ENCODE measurements around the gene FXYD2. TPM values are rescaled to one million over a fixed set of nuclear protein-coding genes. Genes with fewer than 3 reads are reported as not detected.

FXYD2 gene
- total RNA-seq, 1 donor from 2014 or later = not detected

DNA sequence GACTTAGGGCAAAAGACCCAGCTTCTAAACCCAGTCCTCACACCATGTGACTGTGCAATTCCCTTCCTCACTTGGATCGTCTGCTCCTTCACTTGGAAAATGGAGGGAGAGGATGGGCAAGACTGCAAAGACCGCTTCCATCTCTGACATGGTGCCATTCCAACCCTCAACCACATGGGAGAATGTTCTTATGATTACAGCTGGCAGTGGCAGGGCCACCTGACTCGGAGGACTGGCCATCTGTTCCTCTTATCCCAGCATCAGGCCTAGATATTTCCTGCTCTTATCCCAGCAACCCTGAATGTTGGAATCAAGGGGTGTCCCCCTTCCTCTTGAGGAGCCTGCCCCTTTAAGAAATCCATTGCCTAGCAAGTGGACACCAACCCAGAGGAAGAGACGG lies 42.9 kb downstream of the FXYD2 start:
- TF ChIP-seq EZH2 (IDR thresholded peaks at IDR 0.05; ENCODE audit: insufficient read depth, low read length) = no peak
- TF ChIP-seq, protein P1, sequence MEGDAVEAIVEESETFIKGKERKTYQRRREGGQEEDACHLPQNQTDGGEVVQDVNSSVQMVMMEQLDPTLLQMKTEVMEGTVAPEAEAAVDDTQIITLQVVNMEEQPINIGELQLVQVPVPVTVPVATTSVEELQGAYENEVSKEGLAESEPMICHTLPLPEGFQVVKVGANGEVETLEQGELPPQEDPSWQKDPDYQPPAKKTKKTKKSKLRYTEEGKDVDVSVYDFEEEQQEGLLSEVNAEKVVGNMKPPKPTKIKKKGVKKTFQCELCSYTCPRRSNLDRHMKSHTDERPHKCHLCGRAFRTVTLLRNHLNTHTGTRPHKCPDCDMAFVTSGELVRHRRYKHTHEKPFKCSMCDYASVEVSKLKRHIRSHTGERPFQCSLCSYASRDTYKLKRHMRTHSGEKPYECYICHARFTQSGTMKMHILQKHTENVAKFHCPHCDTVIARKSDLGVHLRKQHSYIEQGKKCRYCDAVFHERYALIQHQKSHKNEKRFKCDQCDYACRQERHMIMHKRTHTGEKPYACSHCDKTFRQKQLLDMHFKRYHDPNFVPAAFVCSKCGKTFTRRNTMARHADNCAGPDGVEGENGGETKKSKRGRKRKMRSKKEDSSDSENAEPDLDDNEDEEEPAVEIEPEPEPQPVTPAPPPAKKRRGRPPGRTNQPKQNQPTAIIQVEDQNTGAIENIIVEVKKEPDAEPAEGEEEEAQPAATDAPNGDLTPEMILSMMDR (IDR thresholded peaks at IDR 0.05; ENCODE audit: insufficient read depth, low read depth, low read length) = no peak
- no peaks in the 10 kb centered on the region for H3K36me3 Mint-ChIP-seq (ENCODE audit: low read depth, unreplicated experiment)
- H3K27ac Mint-ChIP-seq (ENCODE audit: unreplicated experiment) = no peak overlapping the region
- H3K4me1 ChIP-seq (ENCODE audit: insufficient read depth, low read length) = no peaks in the 10 kb centered on the region
- no peak for FAIRE-seq
- peaks cover 95% of the 10 kb centered on the region for H3K27me3 Mint-ChIP-seq (ENCODE audit: low read depth, unreplicated experiment)
- no peaks in the 10 kb centered on the region for H4K20me1 ChIP-seq (ENCODE audit: insufficient read depth, low read length)
- no peak overlapping the region for H3K4me2 ChIP-seq (ENCODE audit: low read length)
- H3K4me3 ChIP-seq (ENCODE audit: insufficient read depth, low read depth, low read length) = no peak overlapping the region
- H3K9ac ChIP-seq (ENCODE audit: low read length) = no peak overlapping the region
- H3K27me3 ChIP-seq (ENCODE audit: insufficient read depth, low read length) = peaks cover 41% of the 10 kb centered on the region
- no peaks in the 10 kb centered on the region for H3K36me3 ChIP-seq (ENCODE audit: insufficient read depth, low read length)
- peaks cover 2% of the 10 kb centered on the region for H3K4me1 Mint-ChIP-seq (ENCODE audit: low read depth, unreplicated experiment)
- H3K4me3 Mint-ChIP-seq (ENCODE audit: unreplicated experiment) = no peak overlapping the region
- no peak for DNase-seq (ENCODE audit: low read depth)
- no peak overlapping the region for H3K27ac ChIP-seq (ENCODE audit: low read depth, low read length)
- H2AFZ ChIP-seq (ENCODE audit: low read depth, low read length) = no peak overlapping the region
- no peaks in the 10 kb centered on the region for H3K9me3 ChIP-seq (ENCODE audit: insufficient read depth, low read depth, low read length)
- H3K9me3 Mint-ChIP-seq (ENCODE audit: unreplicated experiment) = peaks cover 3% of the 10 kb centered on the region
- H3K79me2 ChIP-seq (ENCODE audit: insufficient read depth, low read length) = no peaks in the 10 kb centered on the region

DNA sequence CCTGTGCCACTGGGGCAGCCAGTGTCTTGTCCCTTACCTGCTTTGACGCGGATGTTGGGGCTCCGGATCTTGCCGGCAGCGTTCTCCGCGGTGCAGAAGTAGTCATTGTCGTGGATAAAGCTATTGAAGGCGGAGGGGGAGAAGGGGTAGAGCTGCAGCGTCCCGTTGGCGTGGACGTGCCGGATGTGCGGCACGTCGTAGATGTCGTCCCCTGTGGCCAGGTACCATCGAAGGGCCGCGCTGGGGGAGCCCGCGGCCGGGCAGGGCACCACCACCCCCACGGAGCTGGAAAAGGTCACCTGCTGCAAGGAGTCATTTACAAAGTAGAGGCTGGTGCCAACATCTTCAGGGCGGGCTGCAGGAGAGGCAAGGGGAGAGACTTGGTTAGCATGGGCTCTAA lies 44.1 kb downstream of the FXYD2 start:
- no peaks in the 10 kb centered on the region for H3K4me1 ChIP-seq (ENCODE audit: insufficient read depth, low read length)
- FAIRE-seq = no peak
- no peak overlapping the region for H3K27ac ChIP-seq (ENCODE audit: low read depth, low read length)
- H3K9me3 ChIP-seq (ENCODE audit: insufficient read depth, low read depth, low read length) = no peaks in the 10 kb centered on the region
- Mint-ChIP-seq H3K36me3 (ENCODE audit: low read depth, unreplicated experiment) (no peaks in the 10 kb centered on the region), H3K4me1 (ENCODE audit: low read depth, unreplicated experiment) (no peaks in the 10 kb centered on the region), H3K27ac (ENCODE audit: unreplicated experiment) (no peak overlapping the region), H3K4me3 (ENCODE audit: unreplicated experiment) (no peak overlapping the region), H3K9me3 (ENCODE audit: unreplicated experiment) (peaks cover 3% of the 10 kb centered on the region), H3K27me3 (ENCODE audit: low read depth, unreplicated experiment) (peaks cover 95% of the 10 kb centered on the region)
- no peak for TF ChIP-seq EZH2 (IDR thresholded peaks at IDR 0.05; ENCODE audit: insufficient read depth, low read length)
- TF ChIP-seq, protein P1 (IDR thresholded peaks at IDR 0.05; ENCODE audit: insufficient read depth, low read depth, low read length) = no peak
- no peak for DNase-seq (ENCODE audit: low read depth)
- peaks cover 36% of the 10 kb centered on the region for H3K27me3 ChIP-seq (ENCODE audit: insufficient read depth, low read length)
- no peak overlapping the region for H3K9ac ChIP-seq (ENCODE audit: low read length)
- no peak overlapping the region for H2AFZ ChIP-seq (ENCODE audit: low read depth, low read length)
- H3K4me3 ChIP-seq (ENCODE audit: insufficient read depth, low read depth, low read length) = no peak overlapping the region
- H3K79me2 ChIP-seq (ENCODE audit: insufficient read depth, low read length) = no peaks in the 10 kb centered on the region
- no peaks in the 10 kb centered on the region for H4K20me1 ChIP-seq (ENCODE audit: insufficient read depth, low read length)
- no peaks in the 10 kb centered on the region for H3K36me3 ChIP-seq (ENCODE audit: insufficient read depth, low read length)
- H3K4me2 ChIP-seq (ENCODE audit: low read length) = no peak overlapping the region

DNA sequence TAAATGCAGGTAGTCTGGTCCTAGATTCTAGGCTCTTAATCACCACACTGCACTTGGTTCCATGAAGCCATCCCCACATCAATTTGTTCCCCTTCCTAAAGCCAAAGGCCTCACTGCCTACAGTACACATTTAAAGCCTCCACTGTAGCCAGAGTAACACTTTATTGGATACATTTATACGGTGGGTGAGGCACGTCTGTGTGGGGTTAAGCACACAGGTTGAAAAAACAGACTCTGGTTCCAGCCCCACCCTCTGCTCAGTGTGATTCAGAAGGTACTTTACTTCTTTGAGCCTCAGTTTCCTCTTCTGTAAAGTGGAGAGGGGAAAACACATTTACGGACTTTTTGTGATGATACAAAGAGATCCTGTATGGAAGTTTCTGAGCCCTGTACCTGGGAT lies 50.0 kb downstream of the FXYD2 start:
- no peak overlapping the region for H2AFZ ChIP-seq (ENCODE audit: low read depth, low read length)
- Mint-ChIP-seq H3K27me3 (ENCODE audit: low read depth, unreplicated experiment) (peaks cover 81% of the 10 kb centered on the region), H3K27ac (ENCODE audit: unreplicated experiment) (no peak overlapping the region), H3K9me3 (ENCODE audit: unreplicated experiment) (peaks cover 3% of the 10 kb centered on the region), H3K4me3 (ENCODE audit: unreplicated experiment) (no peak overlapping the region), H3K4me1 (ENCODE audit: low read depth, unreplicated experiment) (no peaks in the 10 kb centered on the region), H3K36me3 (ENCODE audit: low read depth, unreplicated experiment) (no peaks in the 10 kb centered on the region)
- FAIRE-seq (no peak), DNase-seq (ENCODE audit: low read depth) (no peak)
- H3K27me3 ChIP-seq (ENCODE audit: insufficient read depth, low read length) = peaks cover 15% of the 10 kb centered on the region
- no peak overlapping the region for H3K27ac ChIP-seq (ENCODE audit: low read depth, low read length)
- H3K79me2 ChIP-seq (ENCODE audit: insufficient read depth, low read length) = no peaks in the 10 kb centered on the region
- TF ChIP-seq, protein P1 (IDR thresholded peaks at IDR 0.05; ENCODE audit: insufficient read depth, low read depth, low read length) = no peak
- no peak for TF ChIP-seq EZH2 (IDR thresholded peaks at IDR 0.05; ENCODE audit: insufficient read depth, low read length)
- no peak overlapping the region for H3K9ac ChIP-seq (ENCODE audit: low read length)
- H3K4me3 ChIP-seq (ENCODE audit: insufficient read depth, low read depth, low read length) = no peak overlapping the region
- H3K4me2 ChIP-seq (ENCODE audit: low read length) = no peak overlapping the region
- no peaks in the 10 kb centered on the region for H3K9me3 ChIP-seq (ENCODE audit: insufficient read depth, low read depth, low read length)
- no peaks in the 10 kb centered on the region for H3K36me3 ChIP-seq (ENCODE audit: insufficient read depth, low read length)
- no peaks in the 10 kb centered on the region for H4K20me1 ChIP-seq (ENCODE audit: insufficient read depth, low read length)
- H3K4me1 ChIP-seq (ENCODE audit: insufficient read depth, low read length) = no peaks in the 10 kb centered on the region
